NT2/D1 (cell line): ENCODE results near the gene TMEM40.

ENCODE experiments used
- DNase-seq: peaks from one replicate; pipeline ENCODE4 v3.0.0-alpha.2; 2011; ENCODE audit warnings: low read depth, low spot score
- H3K27me3 ChIP-seq: 2 replicates; pipeline ENCODE4 v1.6.0; 2011; ENCODE audit warnings: mild to moderate bottlenecking; ENCODE audit not compliant: insufficient read length, insufficient read depth
- H3K36me3 ChIP-seq: 2 replicates; pipeline ENCODE4 v1.6.1; 2011; ENCODE audit warnings: mild to moderate bottlenecking, low read length, mixed read lengths; ENCODE audit not compliant: insufficient read depth, insufficient read length
- H3K4me1 ChIP-seq: 2 replicates; pipeline ENCODE4 v1.5.1; 2011; ENCODE audit not compliant: insufficient read depth, insufficient read length
- H3K4me3 ChIP-seq: 2 replicates; pipeline ENCODE4 v1.5.1; 2011; ENCODE audit warnings: low read depth; ENCODE audit not compliant: insufficient read length
- H3K9ac ChIP-seq: 2 replicates; pipeline ENCODE4 v1.6.0; 2011; ENCODE audit warnings: low read depth; ENCODE audit not compliant: insufficient read length
- H3K9me3 ChIP-seq: 2 replicates; pipeline ENCODE4 v1.5.1; 2011; ENCODE audit warnings: mild to moderate bottlenecking, low read length; ENCODE audit not compliant: insufficient read depth
- SUZ12 ChIP-seq: IDR thresholded peaks from 2 replicates; pipeline ENCODE4 v1.6.1; 2011; ENCODE audit not compliant: insufficient read length, insufficient read depth; ENCODE audit errors: extremely low read depth
- YY1 ChIP-seq: IDR thresholded peaks from 2 replicates; pipeline ENCODE4 v1.6.1; 2011; ENCODE audit not compliant: insufficient read length, insufficient read depth
- ZNF274 ChIP-seq: IDR thresholded peaks from 2 replicates; pipeline ENCODE4 v1.6.1; 2011; ENCODE audit warnings: mild to moderate bottlenecking, low read depth, low read length

Gene TMEM40

GRCh38 chr3:12700800-12701199 is 58.3 kb downstream of the TMEM40 start:
- TF ChIP-seq YY1, result no peak
- no peak for TF ChIP-seq SUZ12
- no peak for TF ChIP-seq ZNF274
- H3K4me1 ChIP-seq, result peaks cover 1% of the 10 kb centered on the region
- H3K27me3 ChIP-seq, result no peaks in the 10 kb centered on the region
- DNase-seq, result no peak
- no peaks in the 10 kb centered on the region for H3K36me3 ChIP-seq
- no peaks in the 10 kb centered on the region for H3K9me3 ChIP-seq
- H3K4me3 ChIP-seq, result no peak overlapping the region
- H3K9ac ChIP-seq, result no peak overlapping the region

- no peaks in the 10 kb centered on the region for H3K27me3 ChIP-seq
- no peak overlapping the region for H3K9ac ChIP-seq
- H3K9me3 ChIP-seq, result no peaks in the 10 kb centered on the region
- no peak for DNase-seq
- H3K4me1 ChIP-seq, result peaks cover 8% of the 10 kb centered on the region
- no peak for TF ChIP-seq SUZ12
- TF ChIP-seq YY1, result no peak
- no peak for TF ChIP-seq ZNF274
- H3K4me3 ChIP-seq, result no peak overlapping the region
- no peaks in the 10 kb centered on the region for H3K36me3 ChIP-seq
These were observed 63.1 kb downstream of the TMEM40 start for GRCh38 chr3:12695916-12696315.

GRCh38 chr3:12695112-12695511 is 63.9 kb downstream of the TMEM40 start:
- Histone ChIP-seq H3K4me1 (peaks cover 8% of the 10 kb centered on the region), H3K36me3 (no peaks in the 10 kb centered on the region), H3K9me3 (no peaks in the 10 kb centered on the region), H3K4me3 (no peak overlapping the region), H3K27me3 (no peaks in the 10 kb centered on the region), H3K9ac (no peak overlapping the region)
- no peak for DNase-seq
- TF ChIP-seq SUZ12, result no peak
- TF ChIP-seq YY1, result no peak
- TF ChIP-seq ZNF274, result no peak

GRCh38 chr3:12692444-12692843 is 66.6 kb downstream of the TMEM40 start:
- TF ChIP-seq SUZ12 (no peak), YY1 (no peak), ZNF274 (no peak)
- H3K36me3 ChIP-seq, result no peaks in the 10 kb centered on the region
- no peaks in the 10 kb centered on the region for H3K27me3 ChIP-seq
- DNase-seq, result no peak
- no peak overlapping the region for H3K4me3 ChIP-seq
- no peaks in the 10 kb centered on the region for H3K9me3 ChIP-seq
- H3K9ac ChIP-seq, result no peak overlapping the region
- H3K4me1 ChIP-seq, result peaks cover 8% of the 10 kb centered on the region

GRCh38 chr3:12689997-12690711 is 68.9 kb downstream of the TMEM40 start:
- no peak for TF ChIP-seq SUZ12
- Histone ChIP-seq H3K4me3 (no peak overlapping the region), H3K9ac (no peak overlapping the region), H3K9me3 (no peaks in the 10 kb centered on the region), H3K36me3 (no peaks in the 10 kb centered on the region), H3K4me1 (peaks cover 8% of the 10 kb centered on the region), H3K27me3 (no peaks in the 10 kb centered on the region)
- DNase-seq, result no peak

GRCh38 chr3:12687948-12688347 is 71.1 kb downstream of the TMEM40 start:
- TF ChIP-seq YY1 (no peak), ZNF274 (no peak), SUZ12 (no peak)
- H3K4me1 ChIP-seq, result peaks cover 3% of the 10 kb centered on the region
- no peak for DNase-seq
- H3K27me3 ChIP-seq, result no peaks in the 10 kb centered on the region
- no peak overlapping the region for H3K4me3 ChIP-seq
- no peaks in the 10 kb centered on the region for H3K36me3 ChIP-seq
- H3K9me3 ChIP-seq, result no peaks in the 10 kb centered on the region
- H3K9ac ChIP-seq, result no peak overlapping the region

GRCh38 chr3:12686096-12686495 is 73.0 kb downstream of the TMEM40 start:
- Histone ChIP-seq H3K4me1 (peaks cover 3% of the 10 kb centered on the region), H3K4me3 (no peak overlapping the region), H3K9ac (no peak overlapping the region), H3K27me3 (no peaks in the 10 kb centered on the region), H3K36me3 (no peaks in the 10 kb centered on the region), H3K9me3 (no peaks in the 10 kb centered on the region)
- TF ChIP-seq YY1 (no peak), SUZ12 (no peak), ZNF274 (no peak)
- DNase-seq, result no peak
